KMS-11 (cell line): ENCODE measurements around the gene SLC27A1.

Experiments
- H2AFZ ChIP-seq: fragments of 200-600 bp; sonication (generic); 2 replicates; pipeline ENCODE4 v1.6.1; 2016; ENCODE audit warnings: antibody characterized with exemption, mixed run types, low read depth
- H3K27ac ChIP-seq: fragments of 200-600 bp; sonication (generic); 2 replicates; pipeline ENCODE4 v1.6.1; 2016; ENCODE audit warnings: mild to moderate bottlenecking, mixed run types
- H3K27me3 ChIP-seq: fragments of 200-600 bp; sonication (generic); 2 replicates; pipeline ENCODE4 v1.6.1; 2017; ENCODE audit warnings: mild to moderate bottlenecking, low read depth, mixed run types, moderate library complexity; ENCODE audit not compliant: insufficient read depth
- H3K36me3 ChIP-seq: fragments of 200-600 bp; sonication (generic); 2 replicates; pipeline ENCODE4 v1.6.1; 2017; ENCODE audit warnings: mild to moderate bottlenecking, mixed run types; ENCODE audit not compliant: insufficient read depth
- H3K4me1 ChIP-seq: fragments of 200-600 bp; sonication (generic); 2 replicates; pipeline ENCODE4 v1.6.1; 2016; ENCODE audit warnings: mild to moderate bottlenecking, low read depth, mixed run types; ENCODE audit not compliant: poor library complexity, severe bottlenecking
- H3K4me2 ChIP-seq: fragments of 200-600 bp; sonication (generic); 2 replicates; pipeline ENCODE4 v1.7.0; 2016; ENCODE audit warnings: mild to moderate bottlenecking, mixed run types
- H3K4me3 ChIP-seq: fragments of 200-600 bp; sonication (generic); IDR thresholded peaks from 2 replicates; pipeline ENCODE4 v1.6.1; 2017; ENCODE audit warnings: low read depth, low read length, mixed read lengths; ENCODE audit not compliant: insufficient read depth
- H3K79me2 ChIP-seq: fragments of 200-600 bp; sonication (generic); 2 replicates; pipeline ENCODE4 v1.6.1; 2016; ENCODE audit warnings: low read depth, mixed run types; ENCODE audit not compliant: insufficient read depth
- H3K9ac ChIP-seq: fragments of 200-600 bp; sonication (generic); 2 replicates; pipeline ENCODE4 v1.6.1; 2016; ENCODE audit warnings: mild to moderate bottlenecking, mixed run types
- H4K20me1 ChIP-seq: fragments of 200-600 bp; sonication (generic); 2 replicates; pipeline ENCODE4 v1.6.1; 2016; ENCODE audit warnings: mild to moderate bottlenecking, mixed run types; ENCODE audit not compliant: insufficient read depth
- CTCF ChIP-seq: fragments of 200-600 bp; sonication (generic); conservative IDR thresholded peaks from 2 replicates; pipeline ENCODE4 v1.6.1; 2017; ENCODE audit warnings: low read depth, mild to moderate bottlenecking, antibody characterized with exemption, low read length, moderate library complexity, mixed read lengths

SLC27A1 gene

GRCh38 chr19:17470068-17470841 is at the start of gene SLC27A1:
Gene SLC27A1, plus strand, starts transcription at chr19:17470524. Its CDS starts 17 bp downstream, at chr19:17470541.
- H3K9ac ChIP-seq: peak within 1 kb of the TSS; percentile 11; the same call in 1 of the 2 replicates
- no peaks in the 10 kb centered on the region for H3K79me2 ChIP-seq
- TF ChIP-seq CTCF: no peak
- H3K4me3 ChIP-seq: no peak within 1 kb of the TSS
- H4K20me1 ChIP-seq: no peaks in the 10 kb centered on the region
- peaks cover 14% of the 10 kb centered on the region for H3K4me1 ChIP-seq
- no peak within 1 kb of the TSS; the same call in 1 of the 2 replicates for H3K27ac ChIP-seq
- H2AFZ ChIP-seq: peak within 1 kb of the TSS; percentile 89
- peak within 1 kb of the TSS; percentile 57 for H3K4me2 ChIP-seq
- H3K27me3 ChIP-seq: no peaks in the 10 kb centered on the region
- no peaks in the 10 kb centered on the region for H3K36me3 ChIP-seq

GRCh38 chr19:17421942-17422341 is 48.4 kb upstream of the SLC27A1 start:
- Histone ChIP-seq H3K4me2 (no peak overlapping the region), H3K9ac (no peak overlapping the region), H4K20me1 (no peaks in the 10 kb centered on the region), H3K36me3 (no peaks in the 10 kb centered on the region), H3K4me3 (no peak overlapping the region), H3K79me2 (no peaks in the 10 kb centered on the region), H3K27me3 (no peaks in the 10 kb centered on the region), H2AFZ (no peak overlapping the region), H3K27ac (no peak overlapping the region), H3K4me1 (peaks cover 13% of the 10 kb centered on the region)
- TF ChIP-seq CTCF: no peak

GRCh38 chr19:17423429-17424208 is 46.7 kb upstream of the SLC27A1 start:
- no peak overlapping the region for H2AFZ ChIP-seq
- no peak overlapping the region for H3K4me2 ChIP-seq
- TF ChIP-seq CTCF: no peak
- H3K9ac ChIP-seq: no peak overlapping the region
- no peaks in the 10 kb centered on the region for H3K79me2 ChIP-seq
- H3K4me1 ChIP-seq: peaks cover 18% of the 10 kb centered on the region
- H3K27ac ChIP-seq: no peak overlapping the region
- H3K27me3 ChIP-seq: no peaks in the 10 kb centered on the region
- no peaks in the 10 kb centered on the region for H3K36me3 ChIP-seq
- H3K4me3 ChIP-seq: no peak overlapping the region
- H4K20me1 ChIP-seq: no peaks in the 10 kb centered on the region

- Histone ChIP-seq H3K4me3 (no peak overlapping the region), H3K27ac (no peak overlapping the region), H3K79me2 (no peaks in the 10 kb centered on the region), H3K27me3 (no peaks in the 10 kb centered on the region), H2AFZ (no peak overlapping the region), H4K20me1 (no peaks in the 10 kb centered on the region), H3K4me1 (peaks cover 11% of the 10 kb centered on the region), H3K36me3 (no peaks in the 10 kb centered on the region), H3K4me2 (no peak overlapping the region), H3K9ac (no peak overlapping the region)
- TF ChIP-seq CTCF: no peak
Measured at GRCh38 chr19:17424743-17425365, 45.5 kb upstream of the SLC27A1 start.
